Measurements from ENCODE around the gene SAMD4A.
A peak's percentile ranks its signal among the peaks of the same experiment; 100 is the strongest.
"Not testable (repeated sequence)": the region's sequence is repeated elsewhere in the genome, so short reads cannot be mapped to it uniquely, and the experiment has no call there.

SAMD4A gene

DNA sequence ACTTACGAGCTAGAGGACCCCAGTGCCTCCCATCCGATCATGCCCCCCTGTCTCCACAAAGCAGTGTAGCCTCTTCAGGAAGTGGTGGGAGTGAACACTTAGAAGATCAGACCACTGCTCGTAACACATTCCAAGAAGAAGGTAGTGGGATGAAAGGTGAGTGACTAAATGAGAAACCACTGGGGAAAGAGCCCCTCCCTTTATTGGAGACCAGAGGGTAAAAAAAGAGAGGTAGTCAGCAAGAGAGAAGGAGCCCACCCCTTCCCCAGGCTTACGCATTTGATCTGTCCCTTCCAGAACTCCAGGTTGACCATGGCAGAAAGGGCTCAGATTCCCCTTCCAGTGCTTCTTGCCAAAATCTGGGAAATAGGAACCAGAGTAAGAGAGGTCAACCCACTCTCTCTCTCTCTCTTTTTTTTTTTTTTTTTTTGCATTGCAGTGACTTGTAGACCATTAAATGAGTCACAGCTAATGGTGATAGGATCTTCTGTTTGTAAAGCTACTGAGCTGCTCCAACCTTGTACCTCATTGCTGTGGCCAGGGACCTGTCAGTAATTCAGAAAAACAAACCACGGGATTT is 170.3 kb downstream of the SAMD4A start:
- DNase-seq, result no peak

DNA sequence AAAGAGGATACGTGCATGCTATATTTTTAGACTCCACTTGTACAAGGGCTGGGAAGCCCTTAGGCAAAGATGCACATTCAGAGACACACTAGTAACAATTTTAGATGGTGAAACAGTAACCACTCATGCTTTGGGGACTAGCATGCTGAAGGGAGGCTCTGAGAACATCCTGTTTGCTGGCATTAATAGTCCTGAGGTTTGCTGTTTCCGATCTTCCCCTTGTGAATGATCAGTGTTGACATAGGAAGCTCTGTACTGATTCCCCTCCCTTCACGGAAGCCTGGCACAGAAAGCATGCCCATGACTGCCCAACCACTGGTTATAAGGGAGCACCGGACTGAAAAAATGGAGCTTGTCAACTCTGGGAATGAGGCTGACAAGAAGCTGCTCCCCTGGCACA is 171.1 kb downstream of the SAMD4A start:
- no peak for DNase-seq

DNA sequence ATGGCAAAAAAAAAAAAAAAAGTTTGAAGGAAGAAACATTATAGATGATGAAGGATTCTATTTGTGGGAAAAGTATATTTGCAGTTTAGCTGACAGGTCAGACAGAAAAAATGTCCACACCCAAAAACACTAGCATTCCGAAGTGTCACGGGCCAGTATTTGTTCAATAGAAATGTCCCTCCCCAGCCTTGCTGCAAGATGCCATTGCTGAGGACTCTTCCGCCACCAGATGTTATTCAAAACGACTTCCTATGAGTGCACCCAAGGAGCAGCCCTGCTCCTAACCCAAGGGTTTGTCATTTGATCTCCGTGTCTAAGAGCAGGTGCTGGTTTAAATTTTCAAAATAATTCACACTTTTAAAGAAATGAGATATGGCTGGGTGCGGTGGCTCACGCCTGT is 172.6 kb downstream of the SAMD4A start:
- DNase-seq, result no peak

DNA sequence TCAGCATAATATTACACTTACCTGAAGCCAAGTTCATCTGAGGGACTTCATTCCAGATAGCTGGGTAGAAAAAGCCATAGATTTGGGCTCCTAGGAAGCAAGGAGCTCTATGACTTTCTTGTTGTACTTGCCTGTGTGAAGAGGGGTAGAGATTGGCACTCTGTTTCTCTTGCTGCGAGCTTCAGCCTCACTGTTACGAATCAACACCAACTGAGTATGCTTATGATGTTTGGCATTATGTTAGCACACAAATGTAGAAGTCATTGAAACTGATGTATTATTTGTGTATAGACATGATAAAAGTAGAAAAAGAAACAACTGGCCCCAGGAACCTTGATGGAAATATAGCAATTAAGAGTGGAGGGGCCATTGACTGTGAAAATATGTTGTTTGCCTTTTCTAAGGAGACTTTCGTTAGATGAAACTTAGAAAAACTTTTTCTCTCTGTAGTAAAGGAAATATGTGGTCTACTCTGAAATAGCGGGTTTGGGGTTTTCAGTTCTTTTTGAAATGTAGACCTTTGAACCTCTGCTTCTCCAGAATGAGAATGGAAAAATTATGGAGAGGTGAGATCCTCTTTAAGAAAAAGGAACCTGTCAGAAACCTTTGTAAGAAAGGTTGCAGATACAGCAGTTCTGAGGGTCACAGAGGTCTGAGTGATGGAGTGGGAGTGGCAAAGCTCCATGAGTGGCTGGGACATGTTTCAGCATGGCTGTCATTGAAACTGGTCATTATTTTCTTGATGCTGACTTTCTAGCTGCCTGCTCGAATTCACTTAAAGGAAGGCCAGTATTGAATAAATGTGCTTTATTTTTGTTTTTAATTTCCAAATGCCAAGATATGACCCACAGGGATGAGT is 175.8 kb downstream of the SAMD4A start:
- no peak for DNase-seq

DNA sequence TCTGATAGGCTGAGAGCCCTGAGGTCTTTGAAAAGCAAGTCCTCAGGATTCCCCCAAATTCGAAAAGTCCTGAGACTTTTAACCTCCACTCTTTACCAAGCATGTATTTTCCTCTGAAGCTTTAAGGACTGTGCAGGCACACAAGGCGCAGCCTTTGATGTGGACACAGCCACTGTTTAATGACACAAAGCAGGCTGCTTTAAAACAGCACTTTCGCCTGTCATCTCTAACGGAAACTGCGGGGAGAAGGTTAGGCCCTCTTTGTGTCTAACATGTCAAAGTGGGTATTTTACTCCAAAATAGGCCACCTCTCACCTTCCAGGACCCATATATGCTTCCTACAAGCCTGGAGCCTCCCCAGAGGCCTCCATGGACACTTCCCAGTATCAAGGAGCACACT is 176.5 kb downstream of the SAMD4A start:
- no peak for DNase-seq

DNA sequence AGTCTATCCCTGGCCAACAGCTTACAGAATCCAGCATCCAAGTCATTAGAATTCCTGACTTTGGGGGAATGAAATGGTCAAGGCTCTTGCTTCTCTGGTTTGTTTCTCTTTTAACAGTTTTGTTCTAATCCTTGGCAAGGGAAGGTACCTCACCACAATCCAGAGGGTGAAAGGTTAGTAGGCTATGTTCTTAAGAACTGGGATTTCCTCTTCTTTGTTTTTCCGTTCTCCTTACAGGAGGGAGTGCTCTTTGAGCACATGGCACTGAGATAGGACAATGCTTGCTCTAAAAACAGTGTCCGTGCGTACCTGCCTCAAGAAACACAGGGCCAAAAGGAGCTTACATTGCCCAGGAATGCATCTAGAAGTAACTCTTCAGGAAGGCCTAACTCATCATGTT is 179.1 kb downstream of the SAMD4A start:
- no peak for DNase-seq

DNA sequence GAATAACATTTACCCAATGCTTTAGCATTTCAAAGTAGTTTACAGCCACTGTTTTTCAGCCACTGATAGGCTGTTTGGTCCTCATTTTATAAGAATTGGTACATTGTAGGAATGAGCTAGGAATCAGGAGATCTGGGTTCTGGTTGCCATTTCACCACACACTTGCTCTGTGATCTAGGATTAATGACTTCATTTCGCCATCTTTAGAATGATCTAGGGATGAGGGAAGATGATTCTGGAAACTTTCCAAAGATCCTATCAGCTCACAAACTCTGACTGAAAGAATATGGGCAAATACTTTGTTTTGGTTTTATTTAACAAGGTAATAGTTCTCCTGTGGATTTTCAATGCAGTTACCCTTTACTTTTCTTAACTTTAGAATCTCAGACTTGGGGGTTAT is 180.7 kb downstream of the SAMD4A start:
- DNase-seq, result no peak

DNA sequence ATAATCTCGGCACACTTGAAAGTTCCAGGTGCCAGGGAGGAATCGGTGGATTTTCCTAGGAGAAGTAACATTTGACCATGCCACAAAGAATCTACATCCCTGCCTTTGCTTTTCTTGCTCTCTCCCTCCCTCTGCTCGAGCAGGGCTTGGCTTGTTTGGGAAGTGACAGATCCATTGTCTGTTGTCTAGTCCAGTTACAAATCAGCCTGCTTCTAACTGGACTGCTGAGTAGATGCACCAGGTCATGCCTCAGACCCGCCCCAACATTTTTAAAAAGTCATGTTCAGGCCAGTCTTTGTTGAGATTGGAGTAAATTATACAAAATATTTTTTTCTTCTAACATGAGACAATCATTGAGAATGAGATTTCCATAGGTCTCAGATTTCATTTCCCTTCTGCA is 182.3 kb downstream of the SAMD4A start:
- no peak for DNase-seq

DNA sequence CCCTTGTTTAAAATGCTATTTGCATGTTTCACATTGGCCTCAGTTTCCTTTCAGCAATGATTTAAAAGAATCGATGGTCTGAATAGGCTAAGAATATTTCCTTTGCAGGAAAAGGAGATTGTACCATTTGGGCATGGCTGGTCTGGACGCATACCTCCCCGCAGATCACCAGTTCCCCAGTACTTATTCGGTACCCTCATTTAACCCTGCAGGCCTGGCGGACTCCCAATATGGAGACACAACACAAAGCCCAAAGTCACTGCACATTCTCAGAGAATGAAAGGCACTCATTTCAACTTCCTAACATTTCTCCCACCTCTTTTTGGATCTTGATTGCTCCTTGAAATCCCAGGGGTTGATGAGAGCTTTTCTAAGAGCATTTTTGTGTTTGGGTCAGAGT is 182.8 kb downstream of the SAMD4A start:
- no peak for DNase-seq

DNA sequence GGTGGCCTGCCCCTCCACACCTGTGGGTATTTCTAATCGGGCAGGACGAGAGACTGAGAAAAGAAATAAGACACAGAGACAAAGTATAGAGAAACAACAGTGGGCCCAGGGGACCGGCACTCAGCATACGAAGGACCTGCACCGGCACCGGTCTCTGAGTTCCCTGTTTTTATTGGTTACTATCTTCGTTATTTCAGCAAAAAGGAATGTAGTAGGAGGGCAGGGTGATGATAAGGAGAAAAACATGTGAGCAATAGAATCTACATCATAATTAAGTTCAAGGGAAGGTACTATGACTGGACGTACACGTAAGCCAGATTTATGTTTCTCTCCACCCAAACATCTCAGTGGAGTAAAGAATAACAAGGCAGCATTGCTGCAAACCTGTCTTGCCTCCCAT is 185.7 kb downstream of the SAMD4A start:
- not testable (repeated sequence) for DNase-seq

DNA sequence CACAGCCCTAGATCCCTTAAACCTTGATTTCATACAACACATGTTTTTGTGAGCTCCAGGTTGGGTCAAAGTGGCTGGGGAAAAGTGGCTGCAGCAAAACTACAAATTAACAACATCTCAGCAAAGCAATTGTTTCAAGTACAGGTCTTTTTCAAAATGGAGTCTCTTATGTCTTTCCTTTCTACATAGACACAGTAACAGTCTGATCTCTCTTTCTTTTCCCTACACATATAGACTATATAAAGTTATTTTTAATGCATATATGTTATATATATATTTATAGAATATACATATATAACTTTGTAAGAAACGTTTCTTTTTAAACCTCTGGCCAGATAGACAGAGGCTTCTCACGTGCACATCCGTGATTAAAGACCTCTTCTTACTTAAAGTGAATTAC is 186.5 kb downstream of the SAMD4A start:
- DNase-seq, result not testable (repeated sequence)

DNA sequence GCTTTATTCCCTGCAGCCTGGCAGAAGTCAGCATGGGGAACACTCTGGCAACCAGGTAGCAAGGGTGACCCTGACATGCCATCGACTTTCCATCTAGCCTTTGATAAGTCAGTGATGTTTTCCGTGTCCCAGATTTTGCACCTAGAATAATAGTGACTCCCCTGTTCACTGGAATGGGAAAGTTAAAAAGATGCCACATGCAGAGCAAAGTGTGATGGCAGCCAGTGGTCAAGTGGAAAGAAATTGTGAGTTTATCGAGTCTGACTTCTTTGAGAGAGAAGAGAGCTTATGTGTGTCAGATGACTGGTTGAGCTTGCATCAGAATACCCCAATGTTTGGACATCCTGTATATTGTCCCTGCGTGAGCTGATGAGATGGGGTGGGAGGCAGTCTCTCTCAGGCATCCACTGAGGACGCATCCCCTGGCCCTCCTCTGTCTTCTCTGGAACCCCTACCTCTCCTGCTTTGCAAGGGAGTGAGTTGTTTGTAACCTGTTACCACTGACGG is 187.2 kb downstream of the SAMD4A start:
- no peak for DNase-seq

DNA sequence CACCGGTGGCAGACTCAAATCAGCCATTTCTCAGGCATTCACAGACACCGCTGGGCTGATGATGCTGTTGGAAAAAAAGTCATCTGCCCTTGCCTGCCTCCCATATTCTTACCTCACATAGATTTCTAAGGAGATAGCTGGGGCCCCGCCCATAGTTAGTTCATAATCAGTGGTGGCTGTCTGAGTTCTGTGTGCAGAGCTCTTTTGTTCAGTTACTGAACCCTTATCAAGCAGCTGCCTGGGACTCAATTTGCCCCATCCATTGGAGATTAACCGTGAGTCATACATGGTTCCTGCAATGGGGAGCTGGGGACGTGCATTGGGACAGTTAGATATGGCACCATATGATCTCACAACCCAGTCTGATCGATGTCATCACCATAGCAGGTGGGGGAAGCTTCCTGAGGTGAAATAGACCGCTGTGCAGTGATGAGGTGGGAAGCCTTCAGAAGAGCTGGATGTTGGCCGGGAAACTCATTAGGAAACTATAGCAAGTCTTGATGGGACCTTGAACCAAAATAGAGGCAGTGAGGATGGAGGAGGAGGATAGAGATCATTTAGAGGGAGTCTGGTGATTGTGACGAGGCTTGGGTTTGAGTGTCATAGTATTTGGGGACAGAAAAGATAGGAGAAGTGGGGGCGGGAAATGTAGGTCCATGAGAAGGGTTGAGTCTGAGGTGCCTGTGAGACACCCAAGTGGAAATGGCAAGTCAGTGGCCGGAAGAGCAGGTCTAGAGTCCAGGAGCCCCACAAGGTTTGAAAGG is 187.9 kb downstream of the SAMD4A start:
- no peak for DNase-seq

DNA sequence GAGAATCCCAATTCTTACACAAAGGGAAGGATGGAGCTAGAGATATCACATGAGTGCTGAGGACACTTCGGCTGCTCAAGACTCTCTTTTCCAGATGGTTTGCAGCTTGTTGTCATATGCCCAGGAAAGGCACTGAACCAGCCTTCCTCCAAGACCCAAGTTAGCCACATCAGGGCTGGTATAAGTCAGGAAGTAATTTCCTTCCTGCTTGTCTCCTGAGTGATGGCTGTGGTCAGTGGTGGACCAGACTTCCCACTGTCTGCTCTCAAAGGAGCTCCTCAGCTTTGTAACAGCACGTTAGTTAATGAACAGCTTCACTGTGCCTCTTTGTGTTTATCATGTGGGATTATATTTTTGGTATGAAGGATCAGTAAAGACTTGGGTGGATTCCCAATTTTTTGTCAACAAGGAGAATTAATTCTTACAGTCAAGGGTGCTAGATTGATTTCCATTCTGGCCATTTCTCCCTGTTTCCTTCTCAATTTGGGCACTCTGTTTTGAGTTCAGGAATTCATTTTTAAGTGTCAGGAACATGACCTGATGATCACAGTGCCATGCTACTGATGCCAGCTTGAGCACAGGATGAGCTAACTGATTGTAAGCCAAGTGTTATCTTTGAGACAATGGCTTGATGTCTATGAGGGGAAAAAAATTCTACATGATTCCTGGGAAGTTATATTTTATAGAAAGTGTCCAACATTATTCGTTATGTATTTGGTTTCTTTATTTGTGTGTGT is 189.9 kb downstream of the SAMD4A start:
- DNase-seq, result no peak

DNA sequence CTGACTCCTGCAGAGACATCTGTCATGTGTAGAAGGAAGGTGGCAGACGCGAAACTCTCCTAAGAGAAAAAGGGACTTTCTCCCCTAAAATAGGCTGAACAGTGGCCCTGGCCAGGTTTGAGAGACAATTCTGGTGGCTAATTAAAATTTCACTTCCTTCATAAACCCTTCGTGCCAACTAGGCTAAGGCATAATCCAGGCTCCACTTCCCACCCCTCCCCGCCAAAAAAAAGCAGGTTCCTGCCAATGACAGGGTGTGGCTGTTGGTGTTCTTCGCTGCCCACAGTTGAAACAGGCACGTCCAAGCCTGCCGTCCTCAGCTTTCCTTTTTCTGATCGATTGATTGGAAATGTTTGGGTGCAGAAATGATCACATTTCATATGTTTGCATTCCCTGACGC is 191.1 kb downstream of the SAMD4A start:
- DNase-seq, result no peak

DNA sequence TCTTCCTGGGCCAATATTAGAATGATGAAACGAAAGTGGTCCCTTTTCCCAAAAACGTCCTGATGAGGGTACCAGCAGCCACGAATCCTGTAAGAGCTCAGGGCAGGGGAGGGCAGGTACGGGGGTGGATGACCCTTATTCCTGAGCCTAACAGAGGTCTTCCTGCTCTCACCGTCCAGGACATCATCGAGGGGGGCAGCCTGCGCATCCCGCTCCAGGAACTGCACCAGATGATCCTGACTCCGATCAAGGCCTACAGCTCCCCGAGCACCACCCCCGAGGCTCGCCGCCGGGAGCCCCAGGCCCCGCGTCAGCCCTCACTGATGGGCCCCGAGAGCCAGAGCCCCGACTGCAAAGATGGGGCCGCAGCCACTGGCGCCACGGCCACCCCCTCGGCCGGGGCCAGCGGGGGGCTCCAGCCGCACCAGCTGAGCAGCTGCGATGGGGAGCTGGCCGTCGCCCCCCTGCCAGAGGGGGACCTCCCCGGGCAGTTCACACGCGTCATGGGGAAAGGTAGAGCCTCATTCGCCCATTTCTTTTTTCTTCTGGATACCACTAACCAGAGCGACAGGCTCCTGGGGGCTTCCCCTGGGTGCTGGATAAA is 193.2 kb downstream of the SAMD4A start:
- DNase-seq, result no peak

DNA sequence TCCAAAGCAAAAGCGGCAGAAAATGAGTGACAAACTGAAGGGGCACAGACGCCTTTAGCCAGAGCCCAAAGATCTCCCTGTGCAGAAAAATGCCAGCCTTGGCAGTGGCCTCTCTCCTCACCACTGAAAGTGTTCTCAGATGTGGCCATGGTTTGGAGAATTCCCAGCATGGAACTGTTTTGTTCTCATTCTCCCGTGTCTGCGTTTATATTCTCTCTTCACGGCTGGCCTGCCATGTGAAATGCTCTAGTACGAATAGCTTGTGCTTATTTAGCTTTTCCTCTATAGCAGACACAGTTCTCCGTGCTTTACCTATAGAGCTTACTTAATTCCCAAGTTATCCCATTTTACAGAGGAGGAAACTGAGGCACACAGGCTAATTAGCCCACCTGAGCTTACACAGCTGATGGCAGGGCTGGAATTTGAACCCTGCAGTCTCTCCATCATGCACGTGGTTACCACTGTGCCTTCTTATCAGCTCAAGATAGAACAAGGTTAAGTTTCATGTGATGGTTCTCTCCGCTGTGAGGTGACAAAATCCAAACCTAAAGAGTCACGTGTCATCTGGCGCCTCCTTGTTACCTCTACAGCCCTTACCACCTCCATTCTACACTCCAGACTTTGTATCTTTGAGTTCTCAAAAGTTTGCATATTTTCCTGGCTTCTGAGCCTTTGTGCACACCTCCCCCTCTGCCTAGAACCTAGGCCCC is 194.1 kb downstream of the SAMD4A start:
- no peak for DNase-seq

DNA sequence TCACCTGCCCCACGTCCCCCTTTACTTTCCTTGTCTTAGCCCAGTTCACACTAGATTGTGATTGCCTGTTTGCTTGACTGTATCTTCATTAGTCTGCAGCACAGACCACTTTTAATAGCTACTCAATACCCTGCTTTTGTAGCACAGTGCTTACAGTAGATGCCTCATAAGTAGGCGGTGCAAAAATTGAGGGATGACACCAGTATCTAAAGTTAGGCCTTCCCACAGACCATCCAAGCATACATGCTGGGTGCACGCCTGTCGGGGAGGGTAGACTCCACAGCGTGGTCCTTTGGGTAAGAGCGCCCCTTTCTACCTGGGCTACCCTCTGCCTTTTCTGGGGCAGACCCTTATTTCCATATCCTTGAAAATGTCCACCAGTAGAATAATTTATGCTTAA is 194.9 kb downstream of the SAMD4A start:
- no peak for DNase-seq

DNA sequence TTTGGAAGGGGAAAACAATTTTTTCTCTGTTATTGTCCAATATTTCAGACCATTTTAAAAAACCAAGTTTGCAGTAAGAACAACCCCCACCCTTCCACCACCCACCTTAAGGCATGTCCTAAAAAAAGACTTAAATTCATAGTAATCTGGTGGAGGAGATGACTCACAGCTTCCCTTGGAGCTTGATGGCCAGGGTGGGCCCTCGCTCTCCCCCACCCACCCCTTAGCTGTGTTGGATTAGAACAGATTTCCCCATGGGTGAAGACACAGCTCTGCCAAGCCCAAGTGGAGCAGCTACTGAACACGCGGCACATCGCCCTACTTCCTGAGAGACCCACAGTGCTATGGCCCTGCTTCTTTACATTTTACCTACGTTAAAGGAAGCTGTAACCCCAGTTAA is 195.4 kb downstream of the SAMD4A start:
- DNase-seq, result peak in 1 of 2 donors; percentile 59

DNA sequence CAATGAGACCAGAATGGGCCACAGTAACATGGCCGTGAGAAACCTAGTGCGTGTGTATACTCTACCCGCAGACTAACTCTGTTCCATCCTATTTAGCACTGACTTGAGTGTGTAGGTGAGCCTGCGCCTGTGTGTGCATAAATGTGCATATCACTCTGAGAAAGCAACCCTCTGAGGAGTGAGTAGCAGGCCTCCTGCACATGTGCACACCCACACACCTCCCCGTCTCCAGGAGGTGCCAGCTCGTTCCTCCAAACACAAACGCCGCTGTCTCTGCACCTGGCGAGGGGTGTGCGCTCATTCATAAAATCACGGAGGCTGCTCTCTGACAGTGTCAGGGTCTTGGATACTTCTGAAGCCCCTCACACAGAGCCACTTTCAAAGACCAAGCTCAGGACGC is 196.8 kb downstream of the SAMD4A start:
- DNase-seq, result no peak

DNA sequence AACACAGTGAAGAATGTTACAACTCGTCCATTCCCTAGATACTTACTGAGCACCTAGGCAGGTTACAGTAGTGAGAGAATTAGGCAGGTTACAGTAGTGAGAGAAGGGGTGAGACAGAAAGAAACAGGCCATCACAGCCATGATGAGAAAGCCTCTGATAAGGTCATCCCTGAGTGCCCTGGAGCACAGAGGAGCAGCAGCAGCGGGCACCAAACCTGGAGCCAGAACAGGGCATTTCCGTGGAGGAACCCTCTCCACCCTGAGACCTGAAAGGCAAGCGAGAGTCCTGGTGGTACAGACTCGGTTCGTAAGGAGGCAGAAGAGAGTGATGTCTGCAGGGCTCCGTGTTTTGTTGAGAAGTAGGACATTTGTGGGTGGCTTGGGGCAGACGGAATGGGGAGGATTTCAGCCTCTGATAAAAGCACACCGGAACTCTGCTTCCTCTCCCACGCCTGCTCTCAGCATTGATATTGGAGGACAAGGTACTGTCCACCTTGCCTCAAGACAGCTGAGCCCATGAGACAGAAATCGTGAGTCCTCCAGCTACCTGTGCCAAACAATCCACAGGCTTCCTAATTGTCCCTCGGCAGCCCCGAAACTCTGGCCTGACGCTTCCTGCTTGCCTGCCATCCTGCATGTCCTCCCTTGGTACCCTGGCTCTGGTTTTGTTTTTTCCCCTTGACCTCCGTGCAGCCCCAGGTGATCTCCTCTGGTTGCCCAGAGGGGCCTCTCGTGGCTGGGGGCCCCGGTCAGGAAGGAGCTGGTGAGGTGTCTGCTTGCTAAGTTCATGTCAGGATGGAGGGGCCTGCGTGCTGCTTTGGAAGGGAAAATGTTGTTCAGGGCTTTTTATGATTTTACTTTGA is 199.6 kb downstream of the SAMD4A start:
- no peak for DNase-seq

Data from inflammatory macrophage treated with lipopolysaccharide for 1 hour (primary cell).